Measurements from ENCODE around the gene TMEM100. TPM values are rescaled to one million over a fixed set of nuclear protein-coding genes. Genes with fewer than 3 reads are reported as not detected.

The TMEM100 gene
- polyA plus RNA-seq, 1 of the 3 experiments (the other 2 are of a cell fraction): 1.7 TPM

- H3K79me2 ChIP-seq (ENCODE audit: insufficient read depth): no peaks in the 10 kb centered on the region
- peak overlapping the region in 1 of 2 experiments; percentile 39; a peak in 1 of 4 replicates for H3K27ac ChIP-seq (ENCODE audit: low read depth in 2 of 2, low read length in 1 of 2)
- H4K20me1 ChIP-seq (ENCODE audit: insufficient read depth): no peaks in the 10 kb centered on the region
- H3K4me1 ChIP-seq (ENCODE audit: control insufficient read depth in 1 of 2, insufficient read depth in 2 of 2, low read depth in 1 of 2, low read length in 1 of 2): peaks cover 0 to 5% of the 10 kb centered on the region in 2 experiments; a peak in 3 of 4 replicates
- no peak for DNase-seq
- H3F3A ChIP-seq (replicated peaks; ENCODE audit: insufficient read depth): no peaks in the 10 kb centered on the region
- TF ChIP-seq NFIC (IDR thresholded peaks at IDR 0.05; ENCODE audit: borderline replicate concordance): no peak
- TF ChIP-seq SMC3 (IDR thresholded peaks at IDR 0.05; ENCODE audit: low read depth, low read length): no peak
- no peak for TF ChIP-seq TAF1 (IDR thresholded peaks at IDR 0.05; ENCODE audit: borderline replicate concordance, low read depth, low read length)
- POLR2A ChIA-PET: no interaction called here
- no peak overlapping the region for H3K9ac ChIP-seq
- no peaks in the 10 kb centered on the region for H3K27me3 ChIP-seq (ENCODE audit: insufficient read depth)
- H2AFZ ChIP-seq (ENCODE audit: low read depth): no peak overlapping the region
- H3K4me3 ChIP-seq (ENCODE audit: low read depth in 2 of 2, low read length in 1 of 2): no peak overlapping the region
- H3K36me3 ChIP-seq (replicated peaks in 1 of 2; ENCODE audit: control insufficient read depth in 1 of 2, insufficient read depth in 2 of 2, low read length in 1 of 2): no peaks in the 10 kb centered on the region
- H3K9me2 ChIP-seq: peaks cover 4% of the 10 kb centered on the region; the same call in 1 of the 2 replicates
- CTCF ChIA-PET: interaction anchor here (1.6 to 3.0 kb wide), 3 partner anchors 10 to 76 kb away, joined by 5 to 9 read pairs (median 9); no protein-coding TSS in a partner anchor
- 12% methylated on average over 1 of the region's 1 CpG for WGBS (ENCODE audit: low lambda C conversion rate)
- H3K4me2 ChIP-seq: no peak overlapping the region
- no peaks in the 10 kb centered on the region for H3K9me3 ChIP-seq
Measured at GRCh38 chr17:55677446-55677845, 45.2 kb downstream of the TMEM100 start.

GRCh38 chr17:55676274-55676673 is 46.4 kb downstream of the TMEM100 start:
- H3K9me2 ChIP-seq: peaks cover 4% of the 10 kb centered on the region; the same call in 1 of the 2 replicates
- H3K9ac ChIP-seq: no peak overlapping the region
- no peaks in the 10 kb centered on the region for H3K27me3 ChIP-seq (ENCODE audit: insufficient read depth)
- TF ChIP-seq FOXJ3 (CRISPR knock-in tag; IDR thresholded peaks at IDR 0.05) (peak; percentile 64; the same call in 1 of the 2 replicates), GATA2 (CRISPR knock-in tag; IDR thresholded peaks at IDR 0.05) (peak; percentile 55), POLR2AphosphoS5 (IDR thresholded peaks at IDR 0.05; ENCODE audit: low read depth, low read length) (no peak), RCOR1 (IDR thresholded peaks at IDR 0.05; ENCODE audit: low read length) (peak; percentile 52; the same call in 1 of the 2 replicates), EZH2phosphoT487 (IDR thresholded peaks at IDR 0.05; ENCODE audit: borderline replicate concordance, low read depth) (no peak), TCF12 (IDR thresholded peaks at IDR 0.05) (peak; percentile 50), EP300 (IDR thresholded peaks at IDR 0.05; ENCODE audit: borderline replicate concordance in 1 of 2, low read depth in 1 of 2, low read length in 1 of 2) (peak in 1 of 2 experiments; percentile 78; a peak in 2 of 4 replicates)
- no peaks in the 10 kb centered on the region for H3K79me2 ChIP-seq (ENCODE audit: insufficient read depth)
- H3F3A ChIP-seq (replicated peaks; ENCODE audit: insufficient read depth): no peaks in the 10 kb centered on the region
- peak overlapping the region in 1 of 2 experiments; percentile 39; a peak in 2 of 4 replicates for H3K27ac ChIP-seq (ENCODE audit: low read depth in 2 of 2, low read length in 1 of 2)
- peak; percentile 35 for DNase-seq
- ChIA-PET POLR2A (interaction anchor here (1.0 kb wide), 1 partner anchor 15 kb away, joined by 3 read pairs; no protein-coding TSS in a partner anchor), CTCF (interaction anchor here (1.6 to 3.0 kb wide), 3 partner anchors 8 to 75 kb away, joined by 5 to 9 read pairs (median 9); no protein-coding TSS in a partner anchor)
- WGBS (ENCODE audit: low lambda C conversion rate): 0% methylated on average over 1 of the region's 1 CpG
- no peak overlapping the region for H2AFZ ChIP-seq (ENCODE audit: low read depth)
- no peak overlapping the region for H3K4me2 ChIP-seq
- H3K4me3 ChIP-seq (ENCODE audit: low read depth in 2 of 2, low read length in 1 of 2): no peak overlapping the region
- H3K36me3 ChIP-seq (replicated peaks in 1 of 2; ENCODE audit: control insufficient read depth in 1 of 2, insufficient read depth in 2 of 2, low read length in 1 of 2): no peaks in the 10 kb centered on the region
- no peaks in the 10 kb centered on the region for H4K20me1 ChIP-seq (ENCODE audit: insufficient read depth)
- no peaks in the 10 kb centered on the region for H3K9me3 ChIP-seq
- peaks cover 0 to 5% of the 10 kb centered on the region in 2 experiments; a peak in 3 of 4 replicates for H3K4me1 ChIP-seq (ENCODE audit: control insufficient read depth in 1 of 2, insufficient read depth in 2 of 2, low read depth in 1 of 2, low read length in 1 of 2)

- TF ChIP-seq SIN3A (IDR thresholded peaks at IDR 0.05; ENCODE audit: borderline replicate concordance, low read depth, low read length) (no peak), RFX5 (IDR thresholded peaks at IDR 0.05; ENCODE audit: low read length) (no peak)
- no peak overlapping the region for H3K4me2 ChIP-seq
- peaks cover 0 to 5% of the 10 kb centered on the region in 2 experiments; a peak in 3 of 4 replicates for H3K4me1 ChIP-seq (ENCODE audit: control insufficient read depth in 1 of 2, insufficient read depth in 2 of 2, low read depth in 1 of 2, low read length in 1 of 2)
- no peaks in the 10 kb centered on the region for H4K20me1 ChIP-seq (ENCODE audit: insufficient read depth)
- DNase-seq: no peak
- H3K27ac ChIP-seq (ENCODE audit: low read depth in 2 of 2, low read length in 1 of 2): no peak overlapping the region
- H3K9ac ChIP-seq: no peak overlapping the region
- H3K79me2 ChIP-seq (ENCODE audit: insufficient read depth): no peaks in the 10 kb centered on the region
- H3K9me2 ChIP-seq: peaks cover 4% of the 10 kb centered on the region; the same call in 1 of the 2 replicates
- no peaks in the 10 kb centered on the region for H3K36me3 ChIP-seq (replicated peaks in 1 of 2; ENCODE audit: control insufficient read depth in 1 of 2, insufficient read depth in 2 of 2, low read length in 1 of 2)
- H2AFZ ChIP-seq (ENCODE audit: low read depth): no peak overlapping the region
- H3K4me3 ChIP-seq (ENCODE audit: low read depth in 2 of 2, low read length in 1 of 2): no peak overlapping the region
- H3K9me3 ChIP-seq: no peaks in the 10 kb centered on the region
- ChIA-PET CTCF (interaction anchor here (1.0 kb wide), 1 partner anchor 10 kb away, joined by 3 read pairs; no protein-coding TSS in a partner anchor), POLR2A (no interaction called here)
- H3K27me3 ChIP-seq (ENCODE audit: insufficient read depth): no peaks in the 10 kb centered on the region
- WGBS (ENCODE audit: low lambda C conversion rate): 36% methylated on average over 3 of the region's 3 CpGs
- H3F3A ChIP-seq (replicated peaks; ENCODE audit: insufficient read depth): no peaks in the 10 kb centered on the region
Measured at GRCh38 chr17:55673743-55674506, 48.7 kb downstream of the TMEM100 start.

Measured in SK-N-SH (cell line).